ENCODE data around the gene SCN2B.

SCN2B gene

GRCh38 chr11:118132385-118133151 lies 43.9 kb downstream of the SCN2B start:
- no peak for DNase-seq (ENCODE audit: low read depth)

GRCh38 chr11:118129471-118130172 lies 46.8 kb downstream of the SCN2B start:
- DNase-seq (ENCODE audit: low read depth) = no peak

GRCh38 chr11:118128721-118129470 lies 47.5 kb downstream of the SCN2B start:
- DNase-seq (ENCODE audit: low read depth) = no peak

- DNase-seq (ENCODE audit: low read depth) = peak; percentile 22
Observed at GRCh38 chr11:118128310-118128709, 48.1 kb downstream of the SCN2B start.

GRCh38 chr11:118126082-118126838 lies 50.2 kb downstream of the SCN2B start:
- no peak for DNase-seq (ENCODE audit: low read depth)

GRCh38 chr11:118124929-118125535 lies 51.4 kb downstream of the SCN2B start:
- DNase-seq (ENCODE audit: low read depth) = no peak

GRCh38 chr11:118120793-118121192 lies 55.6 kb downstream of the SCN2B start:
- DNase-seq (ENCODE audit: low read depth) = no peak

- no peak for DNase-seq (ENCODE audit: low read depth)
Observed at GRCh38 chr11:118117790-118118601, 58.4 kb downstream of the SCN2B start.

GRCh38 chr11:118115048-118115447 lies 61.4 kb downstream of the SCN2B start:
- no peak for DNase-seq (ENCODE audit: low read depth)

- no peak for DNase-seq (ENCODE audit: low read depth)
Observed at GRCh38 chr11:118114266-118114665, 62.2 kb downstream of the SCN2B start.

GRCh38 chr11:118112711-118113430 lies 63.6 kb downstream of the SCN2B start:
- no peak for DNase-seq (ENCODE audit: low read depth)
